Measurements from ENCODE around the gene KIF5A. TPM values are rescaled to one million over a fixed set of nuclear protein-coding genes. Genes with fewer than 3 reads are reported as not detected.

The KIF5A gene
- total and polyA plus RNA-seq, 2 donors (not counting 3 experiments of a cell fraction or from before 2014, with no cell fraction given), result 0.07 to 0.35 TPM

GRCh38 chr12:57630891-57631433 is 81.1 kb downstream of the KIF5A start:
- no TSS peak for BruUV-seq (replicated peaks)
- FAIRE-seq (no peak), DNase-seq (ENCODE audit: low read depth, low spot score) (no peak)
- ChIA-PET POLR2A (no interaction called here), CTCF (interaction anchor here (1.2 to 6.8 kb wide), 2 partner anchors 17 to 48 kb away, joined by 3 to 126 read pairs; no protein-coding TSS in a partner anchor)
- Histone ChIP-seq H3K79me2 (ENCODE audit: control insufficient read depth, insufficient read depth, low read length) (no peaks in the 10 kb centered on the region), H3K9ac (replicated peaks; ENCODE audit: extremely low read depth, insufficient read depth, low read length) (no peak overlapping the region), H2AFZ (ENCODE audit: low read depth, low read length) (no peak overlapping the region), H3K4me2 (ENCODE audit: insufficient read depth, low read length) (no peak overlapping the region), H4K20me1 (replicated peaks; ENCODE audit: control insufficient read depth, extremely low read depth, insufficient read depth, low read length) (no peaks in the 10 kb centered on the region), H3K9me3 (replicated peaks; ENCODE audit: control insufficient read depth, insufficient read depth, low read length) (no peaks in the 10 kb centered on the region), H3K36me3 (ENCODE audit: control insufficient read depth in 2 of 2, extremely low read depth in 1 of 2, insufficient read depth in 2 of 2, low read length in 2 of 2) (no peaks in the 10 kb centered on the region), H3K27ac (ENCODE audit: insufficient read depth, low read depth, low read length) (no peak overlapping the region), H3K4me1 (ENCODE audit: control insufficient read depth, extremely low read depth, insufficient read depth, low read length) (no peaks in the 10 kb centered on the region), H3K9me1 (replicated peaks; ENCODE audit: control insufficient read depth, extremely low read depth, insufficient read depth, low read length) (no peaks in the 10 kb centered on the region), H3K27me3 (ENCODE audit: control insufficient read depth in 2 of 2, insufficient read depth in 2 of 2, low read length in 2 of 2) (peaks cover 41 to 58% of the 10 kb centered on the region in 2 experiments), H3K4me3 (replicated peaks in 1 of 3; ENCODE audit: insufficient read depth in 1 of 3, low read depth in 1 of 3, low read length in 3 of 3) (no peak overlapping the region)
- dilution Hi-C loops (cut with MboI; ENCODE audit: extremely low pct_ligation_motif_present, low sequenced_read_pairs) (no loop called here), intact Hi-C loops (cut with micrococcal nuclease) (no loop called here)
- TF ChIP-seq MAX (IDR thresholded peaks at IDR 0.05; ENCODE audit: insufficient read depth, insufficient read length) (no peak), FOS (IDR thresholded peaks at IDR 0.05; ENCODE audit: borderline replicate concordance, insufficient read depth, low read length) (no peak), POLR2AphosphoS5 (IDR thresholded peaks at IDR 0.05; ENCODE audit: insufficient read depth, low read depth, low read length) (no peak), JUN (IDR thresholded peaks at IDR 0.05; ENCODE audit: borderline replicate concordance, insufficient read depth, insufficient read length, low read depth) (no peak), MYC (IDR thresholded peaks at IDR 0.05; ENCODE audit: low read depth, low read length) (no peak), EZH2 (IDR thresholded peaks at IDR 0.05; ENCODE audit: borderline replicate concordance, low read depth, low read length, severe bottlenecking) (no peak), CTCF (IDR thresholded peaks at IDR 0.05; ENCODE audit: extremely low read depth in 1 of 2, insufficient read depth in 1 of 2, low read depth in 1 of 2, low read length in 2 of 2) (no peak), POLR2A (IDR thresholded peaks at IDR 0.05; ENCODE audit: low read depth, low read length) (no peak), GATA2 (IDR thresholded peaks at IDR 0.05; ENCODE audit: insufficient read depth, insufficient read length, low read depth, low read length) (no peak)

All from endothelial cell of umbilical vein (primary cell).